Measurements from ENCODE around the gene ZSWIM5. TPM values are rescaled to one million over a fixed set of nuclear protein-coding genes. Genes with fewer than 3 reads are reported as not detected.
"Not testable (repeated sequence)": the region's sequence is repeated elsewhere in the genome, so short reads cannot be mapped to it uniquely, and the experiment has no call there.

ZSWIM5 gene
- total RNA-seq, 1 donor from 2014 or later = 0.84 TPM

DNA sequence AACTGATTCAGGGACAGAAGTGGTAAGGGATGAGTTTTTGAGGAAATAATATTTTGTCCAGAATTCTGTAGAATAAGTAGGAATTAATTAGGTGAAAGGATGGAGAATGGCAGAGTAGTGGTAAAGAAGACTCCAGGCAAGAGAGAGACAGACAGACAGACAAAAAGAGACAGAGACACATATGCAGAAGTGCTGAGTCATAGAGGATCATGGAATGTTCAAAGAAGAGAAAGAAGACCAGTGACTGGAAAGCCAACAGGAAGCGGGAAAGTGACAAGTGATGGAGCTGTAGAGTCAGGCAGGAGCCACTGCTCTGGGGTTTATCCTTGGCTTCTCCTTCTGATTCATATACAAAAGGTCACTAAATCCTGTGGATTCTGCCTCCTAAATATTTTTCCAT lies 108.5 kb downstream of the ZSWIM5 start:
- Histone ChIP-seq H3K36me3 (ENCODE audit: control insufficient read depth, insufficient read depth, low read length) (no peaks in the 10 kb centered on the region), H3K4me3 (ENCODE audit: low read depth, low read length) (no peak overlapping the region), H3K27me3 (ENCODE audit: control insufficient read depth, insufficient read depth, low read length) (no peaks in the 10 kb centered on the region)
- DNase-seq (ENCODE audit: low read depth) = no peak
- TF ChIP-seq, protein P1, sequence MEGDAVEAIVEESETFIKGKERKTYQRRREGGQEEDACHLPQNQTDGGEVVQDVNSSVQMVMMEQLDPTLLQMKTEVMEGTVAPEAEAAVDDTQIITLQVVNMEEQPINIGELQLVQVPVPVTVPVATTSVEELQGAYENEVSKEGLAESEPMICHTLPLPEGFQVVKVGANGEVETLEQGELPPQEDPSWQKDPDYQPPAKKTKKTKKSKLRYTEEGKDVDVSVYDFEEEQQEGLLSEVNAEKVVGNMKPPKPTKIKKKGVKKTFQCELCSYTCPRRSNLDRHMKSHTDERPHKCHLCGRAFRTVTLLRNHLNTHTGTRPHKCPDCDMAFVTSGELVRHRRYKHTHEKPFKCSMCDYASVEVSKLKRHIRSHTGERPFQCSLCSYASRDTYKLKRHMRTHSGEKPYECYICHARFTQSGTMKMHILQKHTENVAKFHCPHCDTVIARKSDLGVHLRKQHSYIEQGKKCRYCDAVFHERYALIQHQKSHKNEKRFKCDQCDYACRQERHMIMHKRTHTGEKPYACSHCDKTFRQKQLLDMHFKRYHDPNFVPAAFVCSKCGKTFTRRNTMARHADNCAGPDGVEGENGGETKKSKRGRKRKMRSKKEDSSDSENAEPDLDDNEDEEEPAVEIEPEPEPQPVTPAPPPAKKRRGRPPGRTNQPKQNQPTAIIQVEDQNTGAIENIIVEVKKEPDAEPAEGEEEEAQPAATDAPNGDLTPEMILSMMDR (IDR thresholded peaks at IDR 0.05; ENCODE audit: insufficient read depth, low read length, poor library complexity, severe bottlenecking) = no peak

DNA sequence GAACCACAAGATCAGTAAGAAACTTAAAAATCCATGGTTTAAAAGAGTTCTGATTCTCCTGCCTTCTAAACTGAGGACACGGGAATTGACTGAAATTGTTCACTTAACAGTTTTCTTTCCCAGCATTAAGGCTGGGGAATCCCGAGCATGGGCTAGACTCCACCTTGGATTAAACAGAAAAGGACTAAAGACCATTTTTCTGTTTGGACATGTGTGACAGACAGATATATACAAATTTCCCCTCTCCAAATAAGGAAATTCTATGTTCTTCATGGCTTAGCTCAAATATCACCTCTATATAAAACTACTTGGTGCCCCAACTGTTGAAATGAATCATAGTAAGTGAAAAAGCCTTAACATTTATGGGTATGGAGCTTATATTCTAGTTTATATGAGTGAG lies 109.3 kb downstream of the ZSWIM5 start:
- TF ChIP-seq, protein P1 (IDR thresholded peaks at IDR 0.05; ENCODE audit: insufficient read depth, low read length, poor library complexity, severe bottlenecking) = no peak
- H3K27me3 ChIP-seq (ENCODE audit: control insufficient read depth, insufficient read depth, low read length) = no peaks in the 10 kb centered on the region
- no peak overlapping the region for H3K4me3 ChIP-seq (ENCODE audit: low read depth, low read length)
- no peak for DNase-seq (ENCODE audit: low read depth)
- no peaks in the 10 kb centered on the region for H3K36me3 ChIP-seq (ENCODE audit: control insufficient read depth, insufficient read depth, low read length)

DNA sequence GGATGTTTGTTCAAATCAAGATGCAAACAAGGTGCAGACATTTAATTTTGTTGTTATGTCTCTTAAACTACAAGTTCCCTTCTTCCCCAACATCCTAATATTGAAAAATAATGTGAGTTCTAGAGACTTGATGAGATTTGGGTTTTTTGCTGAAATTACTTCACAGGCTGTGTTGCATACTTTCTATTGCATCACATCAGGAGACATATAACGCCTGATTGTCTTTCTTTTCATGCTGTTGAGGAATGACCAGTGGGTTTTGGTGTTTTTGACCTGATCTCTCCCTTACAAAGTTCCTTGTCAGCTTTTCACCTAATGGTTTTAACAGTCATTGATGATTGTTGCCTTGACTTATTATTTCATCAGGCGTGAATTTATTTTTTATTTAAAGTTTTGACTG lies 111.0 kb downstream of the ZSWIM5 start:
- Histone ChIP-seq H3K4me3 (ENCODE audit: low read depth, low read length) (no peak overlapping the region), H3K27me3 (ENCODE audit: control insufficient read depth, insufficient read depth, low read length) (no peaks in the 10 kb centered on the region), H3K36me3 (ENCODE audit: control insufficient read depth, insufficient read depth, low read length) (no peaks in the 10 kb centered on the region)
- no peak for DNase-seq (ENCODE audit: low read depth)
- TF ChIP-seq, protein P1 (IDR thresholded peaks at IDR 0.05; ENCODE audit: insufficient read depth, low read length, poor library complexity, severe bottlenecking) = no peak

DNA sequence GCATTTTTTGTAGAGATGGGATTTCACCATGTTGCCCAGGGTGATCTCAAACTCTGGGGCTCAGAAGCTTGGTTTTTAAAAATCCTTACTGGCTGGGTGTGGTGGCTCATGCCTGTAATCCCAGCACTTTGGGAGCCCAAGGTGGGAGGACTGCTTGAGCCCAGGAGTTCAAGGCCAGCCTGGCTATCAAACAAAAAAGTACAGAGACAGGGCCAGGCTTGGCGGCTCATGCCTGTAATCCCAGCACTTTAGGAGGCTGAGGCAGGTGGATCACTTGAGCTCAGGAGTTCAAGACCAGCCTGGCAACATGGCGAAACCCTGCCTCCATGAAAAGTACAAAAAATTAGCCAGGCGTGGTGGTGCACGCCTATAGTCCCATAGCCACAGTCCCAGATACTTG lies 112.0 kb downstream of the ZSWIM5 start:
- DNase-seq (ENCODE audit: low read depth); H3K4me3 ChIP-seq (ENCODE audit: low read depth, low read length); H3K27me3 ChIP-seq (ENCODE audit: control insufficient read depth, insufficient read depth, low read length); H3K36me3 ChIP-seq (ENCODE audit: control insufficient read depth, insufficient read depth, low read length): not testable (repeated sequence)

DNA sequence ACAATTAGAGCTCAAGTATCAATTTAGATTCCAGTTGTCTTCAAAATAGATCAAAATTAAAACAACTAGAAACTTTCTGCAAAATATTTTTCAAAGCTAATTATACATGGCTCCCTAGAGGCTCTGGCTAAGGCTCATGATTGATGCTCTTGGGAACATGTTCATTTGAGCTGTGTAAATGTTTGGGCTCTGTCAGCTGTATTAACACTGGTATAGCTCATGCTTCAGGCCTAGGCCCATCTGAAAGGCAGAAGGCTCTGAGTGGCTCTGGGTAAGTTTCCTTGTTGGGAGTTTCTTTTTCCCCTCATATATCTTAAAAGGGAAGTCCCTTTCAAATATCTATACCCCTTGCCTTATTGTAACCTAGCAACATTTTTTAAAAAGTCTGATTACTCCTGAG lies 113.1 kb downstream of the ZSWIM5 start:
- H3K36me3 ChIP-seq (ENCODE audit: control insufficient read depth, insufficient read depth, low read length) = no peaks in the 10 kb centered on the region
- no peaks in the 10 kb centered on the region for H3K27me3 ChIP-seq (ENCODE audit: control insufficient read depth, insufficient read depth, low read length)
- DNase-seq (ENCODE audit: low read depth) = no peak
- TF ChIP-seq, protein P1 (IDR thresholded peaks at IDR 0.05; ENCODE audit: insufficient read depth, low read length, poor library complexity, severe bottlenecking) = no peak
- H3K4me3 ChIP-seq (ENCODE audit: low read depth, low read length) = no peak overlapping the region

DNA sequence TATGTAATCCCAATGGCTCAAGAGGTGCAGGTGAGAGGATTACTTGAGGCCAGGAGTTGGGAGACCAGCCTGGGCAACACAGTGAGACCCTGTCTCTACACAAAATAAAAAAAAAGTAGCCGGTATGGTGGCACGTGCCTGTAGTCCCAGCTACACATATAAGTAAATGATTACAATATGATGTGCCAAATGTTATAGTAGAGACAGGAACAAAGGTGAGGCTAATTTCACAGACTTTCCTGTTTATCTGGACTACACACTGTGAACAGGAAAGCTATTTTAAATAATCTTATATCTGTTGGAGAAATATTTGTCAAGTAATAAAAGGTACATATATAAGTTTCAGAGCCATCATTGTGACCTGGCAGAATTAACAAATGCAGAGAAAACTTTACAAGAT lies 116.7 kb downstream of the ZSWIM5 start:
- Histone ChIP-seq H3K36me3 (ENCODE audit: control insufficient read depth, insufficient read depth, low read length) (no peaks in the 10 kb centered on the region), H3K27me3 (ENCODE audit: control insufficient read depth, insufficient read depth, low read length) (no peaks in the 10 kb centered on the region), H3K4me3 (ENCODE audit: low read depth, low read length) (no peak overlapping the region)
- no peak for DNase-seq (ENCODE audit: low read depth)
- TF ChIP-seq, protein P1 (IDR thresholded peaks at IDR 0.05; ENCODE audit: insufficient read depth, low read length, poor library complexity, severe bottlenecking) = no peak
